Parathyroid adenoma (tissue), 2 donors: Measurements from ENCODE around the gene SLITRK5.

Experiments used
- H2AFZ ChIP-seq: fragments of 300-600 bp; sonication (generic); one replicate; pipeline ENCODE4 v1.7.0; 2017; ENCODE audit warnings: antibody characterized with exemption, mild to moderate bottlenecking
- H3K27ac ChIP-seq: fragments of 300-600 bp; sonication (generic); one replicate; pipeline ENCODE4 v1.7.0; 2017
- H3K27me3 ChIP-seq: fragments of 300-600 bp; sonication (generic); one replicate; pipeline ENCODE4 v1.7.0; 2017; ENCODE audit warnings: low read length; ENCODE audit not compliant: control insufficient read depth, insufficient read depth
- H3K36me3 ChIP-seq: fragments of 300-600 bp; sonication (generic); one replicate; pipeline ENCODE4 v1.7.0; 2017; ENCODE audit warnings: low read length; ENCODE audit not compliant: control insufficient read depth, insufficient read depth
- H3K4me1 ChIP-seq: fragments of 300-600 bp; sonication (generic); one replicate; pipeline ENCODE4 v1.7.0; 2017; ENCODE audit warnings: control low read depth
- H3K4me2 ChIP-seq: fragments of 300-600 bp; sonication (generic); one replicate; pipeline ENCODE4 v1.7.0; 2017; ENCODE audit warnings: low read length
- H3K4me3 ChIP-seq: fragments of 300-600 bp; sonication (generic); one replicate; pipeline ENCODE4 v1.7.0; 2017; ENCODE audit warnings: low read depth, low read length
- H3K79me2 ChIP-seq: fragments of 300-600 bp; sonication (generic); one replicate; pipeline ENCODE4 v1.7.0; 2017; ENCODE audit warnings: control low read depth
- H3K9ac ChIP-seq: fragments of 300-600 bp; sonication (generic); one replicate; pipeline ENCODE4 v1.7.0; 2017; ENCODE audit warnings: mild to moderate bottlenecking
- H3K9me3 ChIP-seq: fragments of 300-600 bp; sonication (generic); one replicate; pipeline ENCODE4 v1.7.0; 2017; ENCODE audit warnings: low read length; ENCODE audit not compliant: control insufficient read depth
- TF ChIP-seq, protein P1 (sequence below): fragments of 300-600 bp; sonication (generic); IDR thresholded peaks from one replicate; pipeline ENCODE4 v1.7.0; 2017; ENCODE audit warnings: antibody characterized with exemption, mild to moderate bottlenecking
- donor health status: primary hyperparathyroidism.

SLITRK5 gene

DNA sequence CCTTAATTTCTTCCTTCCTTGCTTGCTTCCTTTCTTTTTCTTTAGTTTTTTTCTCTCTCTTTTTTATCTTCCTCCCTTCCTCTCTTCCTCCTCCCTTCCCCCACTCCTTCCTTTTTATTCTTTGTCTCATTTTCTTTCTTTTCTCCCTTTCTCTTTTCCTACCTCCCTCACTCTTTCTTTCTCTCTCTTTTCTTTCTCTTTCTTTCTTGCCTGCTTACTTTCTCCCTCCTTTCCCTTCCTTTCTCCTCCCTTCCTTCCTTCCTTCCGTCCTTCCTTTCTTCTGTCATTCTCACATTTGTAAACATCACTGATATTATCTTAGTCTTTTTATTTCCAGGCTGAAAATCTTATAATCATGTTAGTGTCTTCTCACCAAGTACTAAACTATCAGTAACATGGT is 38.8 kb downstream of the SLITRK5 start:
- Histone ChIP-seq H3K9ac (no peak overlapping the region), H3K79me2 (no peaks in the 10 kb centered on the region), H3K27ac (no peak overlapping the region), H3K36me3 (no peaks in the 10 kb centered on the region), H3K4me3 (no peak overlapping the region), H3K4me1 (no peaks in the 10 kb centered on the region), H3K4me2 (no peak overlapping the region), H3K9me3 (no peaks in the 10 kb centered on the region), H3K27me3 (no peaks in the 10 kb centered on the region), H2AFZ (no peak overlapping the region)
- TF ChIP-seq, protein P1, sequence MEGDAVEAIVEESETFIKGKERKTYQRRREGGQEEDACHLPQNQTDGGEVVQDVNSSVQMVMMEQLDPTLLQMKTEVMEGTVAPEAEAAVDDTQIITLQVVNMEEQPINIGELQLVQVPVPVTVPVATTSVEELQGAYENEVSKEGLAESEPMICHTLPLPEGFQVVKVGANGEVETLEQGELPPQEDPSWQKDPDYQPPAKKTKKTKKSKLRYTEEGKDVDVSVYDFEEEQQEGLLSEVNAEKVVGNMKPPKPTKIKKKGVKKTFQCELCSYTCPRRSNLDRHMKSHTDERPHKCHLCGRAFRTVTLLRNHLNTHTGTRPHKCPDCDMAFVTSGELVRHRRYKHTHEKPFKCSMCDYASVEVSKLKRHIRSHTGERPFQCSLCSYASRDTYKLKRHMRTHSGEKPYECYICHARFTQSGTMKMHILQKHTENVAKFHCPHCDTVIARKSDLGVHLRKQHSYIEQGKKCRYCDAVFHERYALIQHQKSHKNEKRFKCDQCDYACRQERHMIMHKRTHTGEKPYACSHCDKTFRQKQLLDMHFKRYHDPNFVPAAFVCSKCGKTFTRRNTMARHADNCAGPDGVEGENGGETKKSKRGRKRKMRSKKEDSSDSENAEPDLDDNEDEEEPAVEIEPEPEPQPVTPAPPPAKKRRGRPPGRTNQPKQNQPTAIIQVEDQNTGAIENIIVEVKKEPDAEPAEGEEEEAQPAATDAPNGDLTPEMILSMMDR = no peak

DNA sequence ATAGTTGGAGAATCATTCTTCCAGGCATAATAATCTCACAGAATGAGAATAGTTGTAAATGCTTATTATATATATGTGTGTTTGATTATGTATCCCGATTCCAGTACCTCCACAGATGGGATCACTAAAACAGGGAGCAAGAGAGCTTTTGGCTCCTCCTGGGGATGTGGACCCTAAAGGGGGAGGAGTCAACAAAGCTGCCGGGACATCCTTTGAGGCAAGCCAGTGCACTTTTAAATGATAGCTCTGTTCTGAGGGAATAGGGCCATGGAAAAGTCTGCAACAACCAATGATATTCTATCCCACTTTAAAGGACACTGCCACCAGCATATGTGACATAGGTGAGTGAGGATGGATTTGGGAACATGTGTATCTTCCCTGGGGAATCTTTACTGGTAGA is 40.8 kb downstream of the SLITRK5 start:
- Histone ChIP-seq H3K79me2 (no peaks in the 10 kb centered on the region), H3K9me3 (no peaks in the 10 kb centered on the region), H3K27ac (no peak overlapping the region), H2AFZ (no peak overlapping the region), H3K36me3 (no peaks in the 10 kb centered on the region), H3K4me2 (no peak overlapping the region), H3K9ac (no peak overlapping the region), H3K4me1 (no peaks in the 10 kb centered on the region), H3K27me3 (no peaks in the 10 kb centered on the region), H3K4me3 (no peak overlapping the region)
- TF ChIP-seq, protein P1 = no peak
